H9 (cell line): ENCODE measurements around the gene TMC1. TPM values are rescaled to one million over a fixed set of nuclear protein-coding genes. Genes with fewer than 3 reads are reported as not detected.

Experiments
- DNase-seq: peaks from one replicate; pipeline ENCODE4 v3.0.0-alpha.2; 2017
- H2AFZ ChIP-seq: one replicate; pipeline ENCODE4 v1.6.1; 2013; ENCODE audit warnings: mild to moderate bottlenecking, low read length, control low read depth, moderate library complexity
- H2AK5ac ChIP-seq: 2 replicates; pipeline ENCODE4 v1.6.1; 2013; ENCODE audit warnings: low read length, control low read depth, mixed read lengths; ENCODE audit not compliant: insufficient read length
- H2BK120ac ChIP-seq: one replicate; pipeline ENCODE4 v1.6.1; 2013; ENCODE audit warnings: low read depth, mild to moderate bottlenecking, low read length, control low read depth, inconsistent platforms; ENCODE audit not compliant: poor library complexity, severe bottlenecking
- H2BK12ac ChIP-seq: 2 replicates; pipeline ENCODE4 v1.6.1; 2013; ENCODE audit warnings: low read length, control low read depth, mixed read lengths, low read depth; ENCODE audit not compliant: insufficient read length
- H2BK15ac ChIP-seq: 2 replicates; pipeline ENCODE4 v1.6.1; 2013; ENCODE audit warnings: low read depth, low read length, control low read depth
- H2BK20ac ChIP-seq: one replicate; pipeline ENCODE4 v1.6.1; 2013; ENCODE audit warnings: low read depth, mild to moderate bottlenecking, low read length, control low read depth, inconsistent platforms; ENCODE audit not compliant: poor library complexity, severe bottlenecking
- H2BK5ac ChIP-seq: 2 replicates; pipeline ENCODE4 v1.6.1; 2013; ENCODE audit warnings: low read length, control low read depth, mixed read lengths; ENCODE audit not compliant: insufficient read length
- H3K14ac ChIP-seq: 2 replicates; pipeline ENCODE4 v1.6.1; 2013; ENCODE audit warnings: low read length, control low read depth; ENCODE audit not compliant: insufficient read depth
- H3K18ac ChIP-seq: 2 replicates; pipeline ENCODE4 v1.6.1; 2013; ENCODE audit warnings: low read depth, mild to moderate bottlenecking, mixed read lengths, low read length, control low read depth; ENCODE audit not compliant: insufficient read length
- H3K23ac ChIP-seq: 2 replicates; pipeline ENCODE4 v1.6.1; 2013; ENCODE audit warnings: low read length, control low read depth, mixed read lengths, low read depth; ENCODE audit not compliant: insufficient read length
- H3K23me2 ChIP-seq: 2 replicates; pipeline ENCODE4 v1.6.1; 2013; ENCODE audit warnings: low read depth, mild to moderate bottlenecking, mixed read lengths, low read length, control low read depth; ENCODE audit not compliant: insufficient read length, poor library complexity, severe bottlenecking
- H3K27ac ChIP-seq: 2 replicates; pipeline ENCODE4 v1.5.1; 2013; ENCODE audit warnings: low read length, control low read depth, mixed read lengths, low read depth; ENCODE audit not compliant: insufficient read length
- H3K27me3 ChIP-seq: 2 replicates; pipeline ENCODE4 v1.6.1; 2013; ENCODE audit warnings: low read length, control low read depth, inconsistent platforms; ENCODE audit not compliant: insufficient read depth
- H3K4ac ChIP-seq: 2 replicates; pipeline ENCODE4 v1.6.1; 2013; ENCODE audit warnings: low read depth, mild to moderate bottlenecking, control low read depth, inconsistent platforms, low read length, moderate library complexity
- H3K4me1 ChIP-seq: 2 replicates; pipeline ENCODE4 v1.6.1; 2013; ENCODE audit warnings: low read length, control low read depth, inconsistent platforms; ENCODE audit not compliant: insufficient read depth
- H3K4me2 ChIP-seq: 2 replicates; pipeline ENCODE4 v1.6.1; 2013; ENCODE audit warnings: low read length, control low read depth, mixed read lengths; ENCODE audit not compliant: insufficient read length, insufficient read depth
- H3K56ac ChIP-seq: 2 replicates; pipeline ENCODE4 v1.6.1; 2013; ENCODE audit warnings: low read depth, mild to moderate bottlenecking, mixed read lengths, low read length, control low read depth; ENCODE audit not compliant: insufficient read length
- H3K79me1 ChIP-seq: 2 replicates; pipeline ENCODE4 v1.6.1; 2013; ENCODE audit warnings: low read depth, mild to moderate bottlenecking, moderate library complexity, low read length, control low read depth, inconsistent platforms; ENCODE audit not compliant: insufficient read depth, poor library complexity, severe bottlenecking
- H3K79me2 ChIP-seq: 2 replicates; pipeline ENCODE4 v1.6.1; 2013; ENCODE audit warnings: low read length, control low read depth, inconsistent platforms; ENCODE audit not compliant: insufficient read depth
- H3K9ac ChIP-seq: 2 replicates; pipeline ENCODE4 v1.6.1; 2013; ENCODE audit warnings: low read length, control low read depth, mixed read lengths; ENCODE audit not compliant: insufficient read length; ENCODE audit errors: extremely low read depth
- H3K9me3 ChIP-seq: one replicate; pipeline ENCODE4 v1.6.1; 2013; ENCODE audit warnings: low read depth, low read length, inconsistent platforms; ENCODE audit not compliant: control insufficient read depth
- H3T11ph ChIP-seq: one replicate; pipeline ENCODE4 v1.6.1; 2013; ENCODE audit warnings: mild to moderate bottlenecking, low read length, control low read depth, inconsistent platforms
- H4K20me1 ChIP-seq: one replicate; pipeline ENCODE4 v1.6.1; 2013; ENCODE audit not compliant: control insufficient read depth, insufficient read length, insufficient read depth
- H4K5ac ChIP-seq: 2 replicates; pipeline ENCODE4 v1.6.1; 2013; ENCODE audit warnings: low read depth, mild to moderate bottlenecking, mixed read lengths, low read length, control low read depth; ENCODE audit not compliant: insufficient read length
- H4K8ac ChIP-seq: replicated peaks from 2 replicates; pipeline ENCODE4 v1.6.1; 2013; ENCODE audit warnings: low read length, control low read depth, mixed read lengths, low read depth; ENCODE audit not compliant: insufficient read length
- H4K91ac ChIP-seq: 2 replicates; pipeline ENCODE4 v1.6.1; 2013; ENCODE audit warnings: low read depth, mild to moderate bottlenecking, moderate library complexity, mixed read lengths, low read length, control low read depth; ENCODE audit not compliant: insufficient read length
- H3K27ac Mint-ChIP-seq, 3 experiments: 2 replicates in 2 of 3; 3 replicates in 1 of 3; pipeline ENCODE4 v1.8.0; 2020 to 2021; ENCODE audit warnings: mixed read lengths in 3 of 3, mild to moderate bottlenecking in 1 of 3, moderate library complexity in 1 of 3
- H3K27me3 Mint-ChIP-seq: 2 replicates; pipeline ENCODE4 v1.8.0; 2021; ENCODE audit warnings: low read depth, mild to moderate bottlenecking, moderate library complexity, mixed read lengths
- H3K36me3 Mint-ChIP-seq, 3 experiments: 2 replicates in 2 of 3; 3 replicates in 1 of 3; pipeline ENCODE4 v1.8.0; 2020 to 2021; ENCODE audit warnings: low read depth in 3 of 3, mixed read lengths in 3 of 3; ENCODE audit not compliant: insufficient read depth in 1 of 3
- H3K4me1 Mint-ChIP-seq, 2 experiments: 2 replicates each; pipeline ENCODE4 v1.8.0; 2020; ENCODE audit warnings: mixed read lengths in 2 of 2
- H3K4me3 Mint-ChIP-seq, 2 experiments: 2 replicates in 1 of 2; 3 replicates in 1 of 2; pipeline ENCODE4 v1.8.0; 2020 to 2021; ENCODE audit warnings: mild to moderate bottlenecking in 2 of 2, mixed read lengths in 2 of 2, moderate library complexity in 1 of 2
- H3K9me3 Mint-ChIP-seq, 2 experiments: 2 replicates in 1 of 2; 3 replicates in 1 of 2; pipeline ENCODE4 v1.8.0; 2020; ENCODE audit warnings: mild to moderate bottlenecking in 2 of 2, mixed read lengths in 2 of 2, moderate library complexity in 1 of 2
- WGBS: extraction: QIAGEN DNeasy Blood & Tissue Kit; methylation state at CpG from one replicate; pipeline ENCODE4 v1.1.7; 2013; ENCODE audit warnings: missing lambda C conversion rate, low lambda C conversion rate, mixed read lengths; ENCODE audit not compliant: insufficient read length; ENCODE audit errors: extremely low coverage; 5-methylcytosine and 5-hydroxymethylcytosine counted together
- total RNA-seq: library from RNA; stranded (reverse); gene quantifications from 2 replicates; pipeline ENCODE4 v1.2.1, GENCODE V29; 2021
- TF ChIP-seq, protein P1 (sequence below): fragments of 200-600 bp; sonication (generic); conservative IDR thresholded peaks from 3 replicates; pipeline ENCODE4 v1.8.0; 2021; ENCODE audit warnings: antibody characterized with exemption, mild to moderate bottlenecking

TMC1 gene
- total RNA-seq, 1 experiment from 2014 or later = 2.4 TPM

DNA sequence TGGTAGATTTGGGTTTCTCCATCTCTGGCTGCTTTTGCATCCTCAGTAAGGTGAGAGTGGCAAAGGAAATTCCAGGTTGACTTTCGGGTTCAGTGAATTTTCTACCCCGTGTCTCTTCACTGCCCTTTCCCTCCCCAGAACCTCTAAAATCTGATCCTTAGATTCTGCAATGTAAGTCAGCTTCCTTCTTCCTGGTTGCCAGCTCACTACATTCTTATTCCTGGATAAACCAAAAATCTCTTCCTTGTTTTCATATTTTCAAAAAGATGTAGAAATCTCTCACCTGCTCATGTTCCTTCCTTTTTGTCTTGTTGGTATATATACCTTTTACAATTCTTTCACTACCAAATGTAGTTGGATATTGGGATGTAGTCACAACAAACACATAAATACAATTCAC is 145.8 kb downstream of the TMC1 start:
- peaks cover 2 to 7% of the 10 kb centered on the region in 2 experiments; a peak in 4 of 5 replicates for H3K9me3 Mint-ChIP-seq
- peaks cover 13 to 21% of the 10 kb centered on the region in 2 experiments for H3K4me1 Mint-ChIP-seq
- WGBS = no CpG with 5 or more reads among the region's 2 CpGs

More for the DNA sequence above, 145.8 kb downstream of the TMC1 start:
- no peak overlapping the region for H3K23ac ChIP-seq
- H4K91ac ChIP-seq = no peak overlapping the region
- no peak for DNase-seq
- H3K9me3 ChIP-seq = no peaks in the 10 kb centered on the region
- no peak overlapping the region for H3K27ac ChIP-seq
- no peaks in the 10 kb centered on the region for H3K27me3 ChIP-seq
- H4K8ac ChIP-seq = no peak overlapping the region
- no peak overlapping the region for H2BK20ac ChIP-seq
- H4K20me1 ChIP-seq = no peaks in the 10 kb centered on the region
- no peak overlapping the region for H2BK15ac ChIP-seq
- H3K36me3 Mint-ChIP-seq = peaks cover 0 to 25% (median 3%) of the 10 kb centered on the region in 3 experiments; a peak in 4 of 7 replicates
- H4K5ac ChIP-seq = no peak overlapping the region
- H2BK12ac ChIP-seq = no peak overlapping the region
- H2BK120ac ChIP-seq = no peak overlapping the region
- no peak overlapping the region for H3T11ph ChIP-seq
- H3K4me3 Mint-ChIP-seq = no peak overlapping the region
- no peak overlapping the region for H3K27ac Mint-ChIP-seq
- H3K4ac ChIP-seq = no peak overlapping the region
- H3K18ac ChIP-seq = no peak overlapping the region
- H3K27me3 Mint-ChIP-seq = no peaks in the 10 kb centered on the region
- H3K4me1 ChIP-seq = no peaks in the 10 kb centered on the region
- no peak overlapping the region for H2AK5ac ChIP-seq
- no peak overlapping the region for H3K4me2 ChIP-seq
- no peak overlapping the region for H3K14ac ChIP-seq
- no peaks in the 10 kb centered on the region for H3K79me2 ChIP-seq
- H3K9ac ChIP-seq = no peak overlapping the region
- no peaks in the 10 kb centered on the region for H3K79me1 ChIP-seq
- H2AFZ ChIP-seq = no peak overlapping the region
- no peak overlapping the region for H2BK5ac ChIP-seq
- no peaks in the 10 kb centered on the region for H3K23me2 ChIP-seq
- TF ChIP-seq, protein P1, sequence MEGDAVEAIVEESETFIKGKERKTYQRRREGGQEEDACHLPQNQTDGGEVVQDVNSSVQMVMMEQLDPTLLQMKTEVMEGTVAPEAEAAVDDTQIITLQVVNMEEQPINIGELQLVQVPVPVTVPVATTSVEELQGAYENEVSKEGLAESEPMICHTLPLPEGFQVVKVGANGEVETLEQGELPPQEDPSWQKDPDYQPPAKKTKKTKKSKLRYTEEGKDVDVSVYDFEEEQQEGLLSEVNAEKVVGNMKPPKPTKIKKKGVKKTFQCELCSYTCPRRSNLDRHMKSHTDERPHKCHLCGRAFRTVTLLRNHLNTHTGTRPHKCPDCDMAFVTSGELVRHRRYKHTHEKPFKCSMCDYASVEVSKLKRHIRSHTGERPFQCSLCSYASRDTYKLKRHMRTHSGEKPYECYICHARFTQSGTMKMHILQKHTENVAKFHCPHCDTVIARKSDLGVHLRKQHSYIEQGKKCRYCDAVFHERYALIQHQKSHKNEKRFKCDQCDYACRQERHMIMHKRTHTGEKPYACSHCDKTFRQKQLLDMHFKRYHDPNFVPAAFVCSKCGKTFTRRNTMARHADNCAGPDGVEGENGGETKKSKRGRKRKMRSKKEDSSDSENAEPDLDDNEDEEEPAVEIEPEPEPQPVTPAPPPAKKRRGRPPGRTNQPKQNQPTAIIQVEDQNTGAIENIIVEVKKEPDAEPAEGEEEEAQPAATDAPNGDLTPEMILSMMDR = no peak
- H3K56ac ChIP-seq = no peak overlapping the region
